Gastrocnemius medialis (tissue), 4 donors: ENCODE results near the gene AMIGO1. TPM values are rescaled to one million over a fixed set of nuclear protein-coding genes. Genes with fewer than 3 reads are reported as not detected.

Experiments
- ATAC-seq, 2 donors: fragments of 150-250 bp; one replicate each; pipeline ENCODE4 v1.9.1; 2016
- DNase-seq, 2 donors: peaks; one replicate each; pipeline ENCODE4 v3.0.0-alpha.2; 2019
- H3K27ac ChIP-seq, 4 donors: fragments of 200-600 bp; sonication (generic); 1 replicate in 1 of 4; 2 replicates in 3 of 4; pipeline ENCODE4 v1.5.1; 2016 to 2018; ENCODE audit warnings: mild to moderate bottlenecking in 2 of 4, moderate library complexity in 1 of 4
- H3K27me3 ChIP-seq, 3 donors: fragments of 200-600 bp; sonication (generic) in 2 of 3; 1 replicate in 1 of 3; 2 replicates in 2 of 3; pipeline versions ENCODE4 v1.5.1 to v1.6.0; 2016 to 2019; ENCODE audit warnings: mild to moderate bottlenecking in 1 of 3, moderate library complexity in 1 of 3
- H3K36me3 ChIP-seq, 2 donors: fragments of 200-600 bp; sonication (generic) in 1 of 2; one replicate each; pipeline ENCODE4 v1.5.1; 2017 to 2018
- H3K4me1 ChIP-seq, 2 donors: fragments of 200-600 bp; sonication (generic) in 1 of 2; one replicate each; pipeline ENCODE4 v1.5.1; 2016 to 2017; ENCODE audit warnings: mild to moderate bottlenecking in 2 of 2
- H3K4me3 ChIP-seq, 4 donors: fragments of 200-600 bp; sonication (generic) in 3 of 4; 1 replicate in 1 of 4; 2 replicates in 3 of 4; pipeline ENCODE4 v1.5.1; 2016 to 2019; ENCODE audit warnings: mild to moderate bottlenecking in 2 of 4
- H3K9me3 ChIP-seq, 3 donors: fragments of 200-600 bp; sonication (generic) in 2 of 3; 1 replicate in 1 of 3; 2 replicates in 2 of 3; pipeline ENCODE4 v1.5.1; 2016 to 2019
- POLR2A ChIP-seq, 2 donors: fragments of 450-650 bp; IDR thresholded peaks; one replicate each; pipeline ENCODE4 v1.6.1; 2017; ENCODE audit warnings: antibody characterized with exemption in 2 of 2, mild to moderate bottlenecking in 2 of 2, moderate library complexity in 2 of 2
- in situ Hi-C, 4 donors: fragments of 200-750 bp; cut with MboI; loops; one replicate each; pipeline versions ENCODE4 v1.15.0 to v1.8.0; 2017; ENCODE audit warnings: low sequenced_read_pairs in 4 of 4
- intact Hi-C: fragments of 100-400 bp; cut with DNase I; formaldehyde crosslinking; loops from one replicate; pipeline ENCODE4 v1.15.1; 2023; ENCODE audit warnings: low total_unique reads
- total RNA-seq, 4 donors: library from RNA; depleted of rRNA; stranded (reverse); fragments of >200 nt; gene quantifications; one replicate each; pipeline versions ENCODE4 v1.1.0 to v1.2.3, GENCODE V29; 2016
- TF ChIP-seq, protein P1 (sequence below), 5 experiments: fragments of 450-650 bp in 3 of 5; fragments of 200-600 bp in 2 of 5; sonication (generic) in 2 of 5; IDR thresholded peaks in 4 of 5; conservative IDR thresholded peaks in 1 of 5; 1 replicate in 4 of 5; 2 replicates in 1 of 5; pipeline ENCODE4 v1.5.1; 2016 to 2019; ENCODE audit warnings: antibody characterized with exemption in 5 of 5, mild to moderate bottlenecking in 3 of 5, moderate library complexity in 3 of 5

Gene AMIGO1
- total RNA-seq, 4 donors from 2014 or later, result 8.6 to 20.9 (median 15.1) TPM

DNA sequence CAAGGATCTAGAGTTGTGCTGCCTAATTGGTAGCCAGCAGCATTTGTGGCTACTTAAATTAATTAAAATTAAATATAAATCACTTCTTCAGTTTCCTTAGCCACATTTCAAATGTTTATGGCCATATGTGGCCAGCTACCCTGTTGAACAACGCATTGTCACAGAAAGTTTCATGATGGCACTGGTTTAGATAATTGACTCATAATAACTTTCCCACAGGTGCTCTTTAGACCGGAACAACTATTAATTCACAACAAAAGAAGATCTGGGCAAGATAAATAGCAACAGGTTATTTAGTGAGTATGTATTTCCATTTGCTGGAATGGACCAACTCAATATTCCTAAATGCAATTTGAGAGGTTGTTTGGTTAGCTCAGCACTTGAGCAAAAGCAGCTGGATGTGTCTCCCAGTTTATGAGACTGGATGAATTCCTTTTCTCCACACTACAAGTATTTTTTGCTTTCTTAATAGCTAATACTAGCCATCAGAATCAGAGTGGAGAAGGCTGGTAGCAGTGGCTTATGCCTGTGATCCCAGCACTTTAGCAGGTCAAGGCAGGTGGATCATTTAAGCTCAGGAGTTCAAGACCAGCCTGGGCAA lies 3.7 kb upstream of the AMIGO1 start:
- no peak for ATAC-seq
- in situ Hi-C loops, result no loop called here
- no peak overlapping the region for H3K27ac ChIP-seq
- DNase-seq, result no peak
- H3K36me3 ChIP-seq, result no peaks in the 10 kb centered on the region
- TF ChIP-seq, protein P1, sequence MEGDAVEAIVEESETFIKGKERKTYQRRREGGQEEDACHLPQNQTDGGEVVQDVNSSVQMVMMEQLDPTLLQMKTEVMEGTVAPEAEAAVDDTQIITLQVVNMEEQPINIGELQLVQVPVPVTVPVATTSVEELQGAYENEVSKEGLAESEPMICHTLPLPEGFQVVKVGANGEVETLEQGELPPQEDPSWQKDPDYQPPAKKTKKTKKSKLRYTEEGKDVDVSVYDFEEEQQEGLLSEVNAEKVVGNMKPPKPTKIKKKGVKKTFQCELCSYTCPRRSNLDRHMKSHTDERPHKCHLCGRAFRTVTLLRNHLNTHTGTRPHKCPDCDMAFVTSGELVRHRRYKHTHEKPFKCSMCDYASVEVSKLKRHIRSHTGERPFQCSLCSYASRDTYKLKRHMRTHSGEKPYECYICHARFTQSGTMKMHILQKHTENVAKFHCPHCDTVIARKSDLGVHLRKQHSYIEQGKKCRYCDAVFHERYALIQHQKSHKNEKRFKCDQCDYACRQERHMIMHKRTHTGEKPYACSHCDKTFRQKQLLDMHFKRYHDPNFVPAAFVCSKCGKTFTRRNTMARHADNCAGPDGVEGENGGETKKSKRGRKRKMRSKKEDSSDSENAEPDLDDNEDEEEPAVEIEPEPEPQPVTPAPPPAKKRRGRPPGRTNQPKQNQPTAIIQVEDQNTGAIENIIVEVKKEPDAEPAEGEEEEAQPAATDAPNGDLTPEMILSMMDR (IDR thresholded peaks at IDR 0.05 in 4 of 5, conservative IDR thresholded peaks at IDR 0.05 in 1 of 5), result no peak
- no peak for TF ChIP-seq POLR2A (IDR thresholded peaks at IDR 0.05)
- H3K9me3 ChIP-seq, result no peaks in the 10 kb centered on the region
- H3K4me3 ChIP-seq, result no peak overlapping the region
- peaks cover 11 to 14% of the 10 kb centered on the region in 2 donors for H3K4me1 ChIP-seq
- H3K27me3 ChIP-seq, result no peaks in the 10 kb centered on the region
- intact Hi-C loops, result no loop called here

DNA sequence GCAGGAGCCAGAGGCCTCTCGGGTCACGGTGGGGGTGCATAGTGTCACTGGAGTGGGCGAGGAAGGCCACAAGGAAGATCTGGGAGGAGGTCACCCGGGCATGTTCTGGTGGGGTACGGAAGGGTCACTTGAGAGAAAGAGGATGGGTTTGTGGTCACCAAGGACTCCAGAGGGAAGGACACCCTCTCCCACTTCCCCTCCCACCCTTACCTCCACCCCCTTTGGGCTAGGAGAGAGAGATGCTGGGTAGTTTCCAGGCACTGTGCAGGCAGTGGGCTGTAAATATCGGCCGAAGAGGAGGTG lies 703 bp downstream of the AMIGO1 start:
- intact Hi-C loops (loop anchor here (2.0 kb wide), 1 partner anchor 24 kb away; no protein-coding TSS in a partner anchor), in situ Hi-C loops (no loop called here)
- H3K36me3 ChIP-seq, result no peaks in the 10 kb centered on the region
- peaks cover 11 to 39% of the 10 kb centered on the region in 2 donors for H3K4me1 ChIP-seq
- ATAC-seq (peak; percentile 10 to 22), DNase-seq (no peak)
- TF ChIP-seq POLR2A (IDR thresholded peaks at IDR 0.05), result no peak
- TF ChIP-seq, protein P1 (IDR thresholded peaks at IDR 0.05 in 4 of 5, conservative IDR thresholded peaks at IDR 0.05 in 1 of 5), result no peak
- peak overlapping the region; percentile 86 to 89 (median 87) for H3K27ac ChIP-seq
- no peaks in the 10 kb centered on the region for H3K27me3 ChIP-seq
- H3K9me3 ChIP-seq, result no peaks in the 10 kb centered on the region
- H3K4me3 ChIP-seq, result peak overlapping the region; percentile 56 to 88 (median 70)

DNA sequence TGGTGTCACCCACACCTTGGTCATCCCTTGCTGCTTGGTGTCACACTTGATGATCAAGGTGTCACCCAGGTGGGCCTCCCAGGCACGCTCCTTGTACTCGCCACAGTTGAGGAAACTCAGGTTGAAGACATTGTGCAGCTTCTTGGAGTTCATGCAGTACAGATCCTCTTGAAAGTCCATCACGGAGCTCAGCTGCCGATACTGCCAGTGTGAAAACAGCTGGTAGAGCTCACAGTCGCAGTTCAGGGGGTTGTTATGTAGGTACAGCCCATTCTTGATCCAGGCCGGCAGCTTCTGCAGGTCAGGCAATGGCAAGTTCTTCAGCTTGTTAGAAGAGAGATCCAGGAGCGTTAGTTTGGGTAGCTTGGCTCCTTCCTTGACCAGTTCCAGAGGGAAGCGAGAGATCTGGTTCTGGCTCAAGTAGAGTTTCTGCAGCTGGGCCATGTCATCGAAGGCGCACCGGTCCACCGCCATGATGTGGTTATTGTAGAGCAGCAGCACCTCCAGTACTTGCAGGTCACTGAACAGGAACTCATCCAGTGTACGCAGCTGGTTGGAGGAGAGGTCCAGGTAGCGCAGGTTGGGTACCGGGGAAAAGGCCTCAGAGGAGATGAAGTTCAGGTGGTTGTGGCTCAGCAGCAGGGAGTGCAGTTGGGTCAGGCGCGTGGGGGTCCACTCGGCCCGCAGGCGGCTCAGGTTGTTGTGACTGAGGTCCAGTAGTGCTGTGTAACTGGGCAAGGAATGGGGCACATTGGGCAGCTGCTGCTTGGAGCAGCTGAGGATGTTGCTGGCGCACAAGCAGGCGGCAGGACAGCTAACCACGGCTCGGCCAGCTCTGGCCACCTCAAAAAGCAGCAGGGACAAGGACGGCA lies 1.3 kb downstream of the AMIGO1 start:
- intact Hi-C loops (loop anchor here (2.0 kb wide), 1 partner anchor 23 kb away; no protein-coding TSS in a partner anchor), in situ Hi-C loops (no loop called here)
- peak; percentile 18 to 28 for ATAC-seq
- no peak for DNase-seq
- peak overlapping the region; percentile 86 to 89 (median 87) for H3K27ac ChIP-seq
- no peaks in the 10 kb centered on the region for H3K36me3 ChIP-seq
- no peaks in the 10 kb centered on the region for H3K9me3 ChIP-seq
- peak overlapping the region in 3 of 4 donors; percentile 69 to 88 (median 70) for H3K4me3 ChIP-seq
- H3K27me3 ChIP-seq, result no peaks in the 10 kb centered on the region
- H3K4me1 ChIP-seq, result peaks cover 11 to 39% of the 10 kb centered on the region in 2 donors
- TF ChIP-seq, protein P1 (IDR thresholded peaks at IDR 0.05 in 4 of 5, conservative IDR thresholded peaks at IDR 0.05 in 1 of 5), result no peak
- TF ChIP-seq POLR2A (IDR thresholded peaks at IDR 0.05), result no peak

DNA sequence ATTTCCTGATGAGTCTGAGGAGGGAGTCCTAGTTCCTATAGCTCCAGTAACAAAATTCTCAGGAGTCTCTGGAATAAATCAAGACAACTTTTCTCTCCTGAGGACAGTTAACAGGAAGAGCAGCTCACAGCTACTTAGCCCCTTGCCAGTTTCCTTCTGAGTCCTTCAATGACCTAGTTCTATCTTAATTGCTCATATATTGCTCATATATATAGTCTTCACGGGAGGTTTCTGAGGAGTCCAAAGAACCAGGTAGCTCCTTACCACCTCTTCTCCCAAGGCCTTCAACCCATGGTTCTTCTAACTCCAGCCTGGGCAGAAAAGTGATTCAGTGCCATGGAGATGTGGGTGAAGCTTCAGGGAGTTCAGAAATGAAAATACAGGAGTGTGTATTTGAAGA lies 4.6 kb downstream of the AMIGO1 start:
- Histone ChIP-seq H3K4me1 (peaks cover 4 to 36% of the 10 kb centered on the region in 2 donors), H3K27ac (no peak overlapping the region), H3K36me3 (peaks cover 0 to 4% of the 10 kb centered on the region in 2 donors), H3K4me3 (no peak overlapping the region), H3K27me3 (no peaks in the 10 kb centered on the region), H3K9me3 (no peaks in the 10 kb centered on the region)
- DNase-seq (no peak), ATAC-seq (no peak)
- in situ Hi-C loops (no loop called here), intact Hi-C loops (no loop called here)
- TF ChIP-seq, protein P1 (IDR thresholded peaks at IDR 0.05 in 4 of 5, conservative IDR thresholded peaks at IDR 0.05 in 1 of 5), result no peak
- no peak for TF ChIP-seq POLR2A (IDR thresholded peaks at IDR 0.05)
